H9 (cell line): ENCODE results near the gene FABP7. TPM values are rescaled to one million over a fixed set of nuclear protein-coding genes. Genes with fewer than 3 reads are reported as not detected.

Experiments
- DNase-seq: peaks from one replicate; pipeline ENCODE4 v3.0.0-alpha.2; 2017
- H2AFZ ChIP-seq: one replicate; pipeline ENCODE4 v1.6.1; 2013; ENCODE audit warnings: mild to moderate bottlenecking, low read length, control low read depth, moderate library complexity
- H2AK5ac ChIP-seq: 2 replicates; pipeline ENCODE4 v1.6.1; 2013; ENCODE audit warnings: low read length, control low read depth, mixed read lengths; ENCODE audit not compliant: insufficient read length
- H2BK120ac ChIP-seq: one replicate; pipeline ENCODE4 v1.6.1; 2013; ENCODE audit warnings: low read depth, mild to moderate bottlenecking, low read length, control low read depth, inconsistent platforms; ENCODE audit not compliant: poor library complexity, severe bottlenecking
- H2BK12ac ChIP-seq: 2 replicates; pipeline ENCODE4 v1.6.1; 2013; ENCODE audit warnings: low read length, control low read depth, mixed read lengths, low read depth; ENCODE audit not compliant: insufficient read length
- H2BK15ac ChIP-seq: 2 replicates; pipeline ENCODE4 v1.6.1; 2013; ENCODE audit warnings: low read depth, low read length, control low read depth
- H2BK20ac ChIP-seq: one replicate; pipeline ENCODE4 v1.6.1; 2013; ENCODE audit warnings: low read depth, mild to moderate bottlenecking, low read length, control low read depth, inconsistent platforms; ENCODE audit not compliant: poor library complexity, severe bottlenecking
- H2BK5ac ChIP-seq: 2 replicates; pipeline ENCODE4 v1.6.1; 2013; ENCODE audit warnings: low read length, control low read depth, mixed read lengths; ENCODE audit not compliant: insufficient read length
- H3K14ac ChIP-seq: 2 replicates; pipeline ENCODE4 v1.6.1; 2013; ENCODE audit warnings: low read length, control low read depth; ENCODE audit not compliant: insufficient read depth
- H3K18ac ChIP-seq: 2 replicates; pipeline ENCODE4 v1.6.1; 2013; ENCODE audit warnings: low read depth, mild to moderate bottlenecking, mixed read lengths, low read length, control low read depth; ENCODE audit not compliant: insufficient read length
- H3K23ac ChIP-seq: 2 replicates; pipeline ENCODE4 v1.6.1; 2013; ENCODE audit warnings: low read length, control low read depth, mixed read lengths, low read depth; ENCODE audit not compliant: insufficient read length
- H3K23me2 ChIP-seq: 2 replicates; pipeline ENCODE4 v1.6.1; 2013; ENCODE audit warnings: low read depth, mild to moderate bottlenecking, mixed read lengths, low read length, control low read depth; ENCODE audit not compliant: insufficient read length, poor library complexity, severe bottlenecking
- H3K27ac ChIP-seq: 2 replicates; pipeline ENCODE4 v1.5.1; 2013; ENCODE audit warnings: low read length, control low read depth, mixed read lengths, low read depth; ENCODE audit not compliant: insufficient read length
- H3K27me3 ChIP-seq: 2 replicates; pipeline ENCODE4 v1.6.1; 2013; ENCODE audit warnings: low read length, control low read depth, inconsistent platforms; ENCODE audit not compliant: insufficient read depth
- H3K4ac ChIP-seq: 2 replicates; pipeline ENCODE4 v1.6.1; 2013; ENCODE audit warnings: low read depth, mild to moderate bottlenecking, control low read depth, inconsistent platforms, low read length, moderate library complexity
- H3K4me1 ChIP-seq: 2 replicates; pipeline ENCODE4 v1.6.1; 2013; ENCODE audit warnings: low read length, control low read depth, inconsistent platforms; ENCODE audit not compliant: insufficient read depth
- H3K4me2 ChIP-seq: 2 replicates; pipeline ENCODE4 v1.6.1; 2013; ENCODE audit warnings: low read length, control low read depth, mixed read lengths; ENCODE audit not compliant: insufficient read length, insufficient read depth
- H3K56ac ChIP-seq: 2 replicates; pipeline ENCODE4 v1.6.1; 2013; ENCODE audit warnings: low read depth, mild to moderate bottlenecking, mixed read lengths, low read length, control low read depth; ENCODE audit not compliant: insufficient read length
- H3K79me1 ChIP-seq: 2 replicates; pipeline ENCODE4 v1.6.1; 2013; ENCODE audit warnings: low read depth, mild to moderate bottlenecking, moderate library complexity, low read length, control low read depth, inconsistent platforms; ENCODE audit not compliant: insufficient read depth, poor library complexity, severe bottlenecking
- H3K79me2 ChIP-seq: 2 replicates; pipeline ENCODE4 v1.6.1; 2013; ENCODE audit warnings: low read length, control low read depth, inconsistent platforms; ENCODE audit not compliant: insufficient read depth
- H3K9ac ChIP-seq: 2 replicates; pipeline ENCODE4 v1.6.1; 2013; ENCODE audit warnings: low read length, control low read depth, mixed read lengths; ENCODE audit not compliant: insufficient read length; ENCODE audit errors: extremely low read depth
- H3K9me3 ChIP-seq: one replicate; pipeline ENCODE4 v1.6.1; 2013; ENCODE audit warnings: low read depth, low read length, inconsistent platforms; ENCODE audit not compliant: control insufficient read depth
- H3T11ph ChIP-seq: one replicate; pipeline ENCODE4 v1.6.1; 2013; ENCODE audit warnings: mild to moderate bottlenecking, low read length, control low read depth, inconsistent platforms
- H4K20me1 ChIP-seq: one replicate; pipeline ENCODE4 v1.6.1; 2013; ENCODE audit not compliant: control insufficient read depth, insufficient read length, insufficient read depth
- H4K5ac ChIP-seq: 2 replicates; pipeline ENCODE4 v1.6.1; 2013; ENCODE audit warnings: low read depth, mild to moderate bottlenecking, mixed read lengths, low read length, control low read depth; ENCODE audit not compliant: insufficient read length
- H4K8ac ChIP-seq: replicated peaks from 2 replicates; pipeline ENCODE4 v1.6.1; 2013; ENCODE audit warnings: low read length, control low read depth, mixed read lengths, low read depth; ENCODE audit not compliant: insufficient read length
- H4K91ac ChIP-seq: 2 replicates; pipeline ENCODE4 v1.6.1; 2013; ENCODE audit warnings: low read depth, mild to moderate bottlenecking, moderate library complexity, mixed read lengths, low read length, control low read depth; ENCODE audit not compliant: insufficient read length
- H3K27ac Mint-ChIP-seq, 3 experiments: 2 replicates in 2 of 3; 3 replicates in 1 of 3; pipeline ENCODE4 v1.8.0; 2020 to 2021; ENCODE audit warnings: mixed read lengths in 3 of 3, mild to moderate bottlenecking in 1 of 3, moderate library complexity in 1 of 3
- H3K27me3 Mint-ChIP-seq: 2 replicates; pipeline ENCODE4 v1.8.0; 2021; ENCODE audit warnings: low read depth, mild to moderate bottlenecking, moderate library complexity, mixed read lengths
- H3K36me3 Mint-ChIP-seq, 3 experiments: 2 replicates in 2 of 3; 3 replicates in 1 of 3; pipeline ENCODE4 v1.8.0; 2020 to 2021; ENCODE audit warnings: low read depth in 3 of 3, mixed read lengths in 3 of 3; ENCODE audit not compliant: insufficient read depth in 1 of 3
- H3K4me1 Mint-ChIP-seq, 2 experiments: 2 replicates each; pipeline ENCODE4 v1.8.0; 2020; ENCODE audit warnings: mixed read lengths in 2 of 2
- H3K4me3 Mint-ChIP-seq, 2 experiments: 2 replicates in 1 of 2; 3 replicates in 1 of 2; pipeline ENCODE4 v1.8.0; 2020 to 2021; ENCODE audit warnings: mild to moderate bottlenecking in 2 of 2, mixed read lengths in 2 of 2, moderate library complexity in 1 of 2
- H3K9me3 Mint-ChIP-seq, 2 experiments: 2 replicates in 1 of 2; 3 replicates in 1 of 2; pipeline ENCODE4 v1.8.0; 2020; ENCODE audit warnings: mild to moderate bottlenecking in 2 of 2, mixed read lengths in 2 of 2, moderate library complexity in 1 of 2
- CTCF ChIP-seq: fragments of 200-600 bp; sonication (generic); conservative IDR thresholded peaks from 3 replicates; pipeline ENCODE4 v1.8.0; 2021; ENCODE audit warnings: antibody characterized with exemption, mild to moderate bottlenecking
- WGBS: extraction: QIAGEN DNeasy Blood & Tissue Kit; methylation state at CpG from one replicate; pipeline ENCODE4 v1.1.7; 2013; ENCODE audit warnings: missing lambda C conversion rate, low lambda C conversion rate, mixed read lengths; ENCODE audit not compliant: insufficient read length; ENCODE audit errors: extremely low coverage; 5-methylcytosine and 5-hydroxymethylcytosine counted together
- total RNA-seq: library from RNA; stranded (reverse); gene quantifications from 2 replicates; pipeline ENCODE4 v1.2.1, GENCODE V29; 2021

The FABP7 gene
- total RNA-seq, 1 experiment from 2014 or later, result 3.9 TPM

GRCh38 chr6:122753688-122754056, 25.8 kb upstream of the FABP7 start:
- Histone ChIP-seq H2BK15ac (no peak overlapping the region), H3K79me2 (no peaks in the 10 kb centered on the region), H3K4me1 (peaks cover 4% of the 10 kb centered on the region; the same call in 1 of the 2 replicates), H4K5ac (no peak overlapping the region), H4K8ac (no peak overlapping the region), H2AFZ (no peak overlapping the region), H3K27ac (no peak overlapping the region), H3K14ac (no peak overlapping the region), H2BK5ac (no peak overlapping the region), H3K23me2 (no peaks in the 10 kb centered on the region), H3K56ac (no peak overlapping the region), H2BK12ac (no peak overlapping the region), H2AK5ac (no peak overlapping the region), H3K9me3 (no peaks in the 10 kb centered on the region), H3K4ac (no peak overlapping the region), H3K4me2 (no peak overlapping the region), H3K18ac (no peak overlapping the region), H2BK20ac (no peak overlapping the region), H3T11ph (no peak overlapping the region), H2BK120ac (no peak overlapping the region), H3K27me3 (peaks cover 3% of the 10 kb centered on the region; the same call in 1 of the 2 replicates), H4K20me1 (no peaks in the 10 kb centered on the region), H3K9ac (no peak overlapping the region), H3K23ac (no peak overlapping the region), H4K91ac (no peak overlapping the region), H3K79me1 (no peaks in the 10 kb centered on the region)
- peaks cover 4 to 11% of the 10 kb centered on the region in 2 experiments for H3K9me3 Mint-ChIP-seq
- no peak for TF ChIP-seq CTCF
- no peak overlapping the region for H3K4me3 Mint-ChIP-seq
- peaks cover 29 to 38% of the 10 kb centered on the region in 2 experiments for H3K4me1 Mint-ChIP-seq
- H3K36me3 Mint-ChIP-seq, result peaks cover 0 to 9% (median 4%) of the 10 kb centered on the region in 3 experiments; a peak in 3 of 7 replicates
- no peak overlapping the region for H3K27ac Mint-ChIP-seq
- DNase-seq, result no peak
- H3K27me3 Mint-ChIP-seq, result peaks cover 15% of the 10 kb centered on the region
- WGBS, result no CpG with 5 or more reads among the region's 5 CpGs
